HK-2 (cell line): ENCODE results near the gene LRRFIP1.
"Not testable (repeated sequence)": the region's sequence is repeated elsewhere in the genome, so short reads cannot be mapped to it uniquely, and the experiment has no call there.

Source experiments
- DNase-seq: peaks from one replicate; pipeline ENCODE4 v3.0.0-alpha.2; 2018; ENCODE audit not compliant: unreplicated experiment

The LRRFIP1 gene

GRCh38 chr2:237662671-237663093 is 35.3 kb downstream of the LRRFIP1 start:
- peak; percentile 37 for DNase-seq

GRCh38 chr2:237663517-237664110 is 36.2 kb downstream of the LRRFIP1 start:
- DNase-seq, result no peak

- no peak for DNase-seq
Observed at GRCh38 chr2:237664151-237664550, 36.8 kb downstream of the LRRFIP1 start.

GRCh38 chr2:237665713-237666143 is 38.3 kb downstream of the LRRFIP1 start:
- DNase-seq, result no peak

- no peak for DNase-seq
Observed at GRCh38 chr2:237666606-237667005, 39.2 kb downstream of the LRRFIP1 start.

- DNase-seq, result not testable (repeated sequence)
Observed at GRCh38 chr2:237667050-237667576, 39.7 kb downstream of the LRRFIP1 start.

GRCh38 chr2:237667893-237668292 is 40.5 kb downstream of the LRRFIP1 start:
- no peak for DNase-seq

GRCh38 chr2:237668440-237668839 is 41.1 kb downstream of the LRRFIP1 start:
- DNase-seq, result no peak

- no peak for DNase-seq
Observed at GRCh38 chr2:237669283-237669627, 41.9 kb downstream of the LRRFIP1 start.

GRCh38 chr2:237669628-237670392 is 42.4 kb downstream of the LRRFIP1 start:
- peak; percentile 85 for DNase-seq

GRCh38 chr2:237670641-237671040 is 43.3 kb downstream of the LRRFIP1 start:
- no peak for DNase-seq

GRCh38 chr2:237671466-237672138 is 44.2 kb downstream of the LRRFIP1 start:
- DNase-seq, result no peak

GRCh38 chr2:237672731-237673129 is 45.3 kb downstream of the LRRFIP1 start:
- DNase-seq, result no peak

GRCh38 chr2:237673130-237674001 is 46.0 kb downstream of the LRRFIP1 start:
- no peak for DNase-seq

GRCh38 chr2:237674731-237675276 is 47.4 kb downstream of the LRRFIP1 start:
- peak; percentile 76 for DNase-seq

GRCh38 chr2:237675316-237675715 is 47.9 kb downstream of the LRRFIP1 start:
- DNase-seq, result no peak

GRCh38 chr2:237680702-237681478 is 53.5 kb downstream of the LRRFIP1 start:
- no peak for DNase-seq

- no peak for DNase-seq
Observed at GRCh38 chr2:237682151-237682550, 54.8 kb downstream of the LRRFIP1 start.

- no peak for DNase-seq
Observed at GRCh38 chr2:237682856-237683670, 55.7 kb downstream of the LRRFIP1 start.

- no peak for DNase-seq
Observed at GRCh38 chr2:237685408-237685807, 58.0 kb downstream of the LRRFIP1 start.
